ENCODE measurements around the gene OR4C3.
"Not testable (repeated sequence)": the region's sequence is repeated elsewhere in the genome, so short reads cannot be mapped to it uniquely, and the experiment has no call there.

OR4C3 gene

DNA sequence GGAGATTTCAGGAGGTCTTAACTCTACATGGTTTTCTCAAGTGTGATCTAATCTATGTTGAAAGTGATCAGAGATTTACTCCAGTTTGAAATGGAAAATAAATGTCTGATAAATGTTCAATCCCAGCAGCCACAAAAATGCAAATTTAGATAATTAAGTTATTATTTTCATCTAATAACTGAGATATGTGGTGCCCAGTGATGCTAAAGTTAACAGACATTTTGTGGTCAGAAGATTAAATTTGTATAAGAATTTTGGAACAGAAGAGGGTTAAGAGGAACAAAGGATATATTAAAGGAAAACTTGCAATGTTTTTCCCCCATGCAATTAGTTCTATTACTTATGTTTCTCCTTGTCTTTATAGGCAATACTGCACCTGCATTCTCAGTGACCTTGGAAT lies at the start of gene OR4C3:
Gene OR4C3, plus strand, starts transcription at position 301 of the 400 bp plus-strand sequence. CDS start 102 bp downstream, outside the sequence.
- DNase-seq = not testable (repeated sequence)

DNA sequence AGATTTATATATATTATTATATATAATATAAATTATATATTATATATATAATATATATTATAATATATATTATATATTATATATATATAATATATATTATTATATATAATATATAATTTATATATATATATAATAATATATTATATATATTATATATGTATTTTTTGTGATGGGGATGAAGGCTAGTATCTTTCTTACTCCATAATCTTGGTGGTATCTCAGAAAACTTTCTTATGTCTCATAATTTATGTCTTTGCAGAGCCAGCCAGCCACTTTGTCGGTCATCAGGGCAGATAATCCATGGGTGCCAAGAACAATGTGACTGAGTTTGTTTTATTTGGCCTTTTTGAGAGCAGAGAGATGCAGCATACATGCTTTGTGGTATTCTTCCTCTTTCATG lies 18.8 kb upstream of the OR4C3 start, which contains the start of gene OR4S1:
Gene OR4S1, plus strand, starts transcription at position 301 of the 400 bp plus-strand sequence. Its CDS starts 0 bp downstream, at position 301.
- no peak for DNase-seq

DNA sequence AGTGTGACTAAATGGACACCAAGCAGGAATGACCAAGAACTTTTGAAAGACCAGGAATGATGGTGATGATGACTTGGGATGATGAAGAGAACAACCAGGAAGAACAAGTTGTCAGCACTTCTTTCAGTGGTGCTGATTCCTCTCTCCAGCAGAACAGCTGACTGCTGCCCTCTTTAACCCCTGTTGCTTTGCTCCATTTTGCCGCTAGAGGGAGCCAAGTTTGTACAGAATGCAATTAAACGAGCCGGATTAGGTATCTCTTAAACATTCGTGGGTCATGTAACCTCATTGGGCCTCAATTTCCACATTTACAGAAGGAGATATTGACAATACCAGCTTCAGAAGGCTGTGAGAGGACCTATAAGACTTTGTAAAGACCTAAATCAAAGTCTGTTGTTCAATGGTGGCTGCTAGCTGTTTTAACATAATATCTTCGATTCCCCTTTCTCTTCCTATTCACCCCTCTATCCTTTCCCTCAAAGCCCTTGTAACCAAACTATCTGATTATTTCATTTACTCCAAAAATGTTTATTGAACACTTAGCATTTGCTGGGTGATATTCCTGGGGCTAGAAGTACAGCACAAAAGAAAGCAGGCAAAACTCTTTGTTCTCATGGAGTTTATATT lies 16.8 kb upstream of the OR4C3 start:
- DNase-seq = no peak

- DNase-seq = not testable (repeated sequence)
Observed at GRCh38 chr11:48313590-48313989, 11.1 kb upstream of the OR4C3 start.

GRCh38 chr11:48319813-48320212 lies 4.9 kb upstream of the OR4C3 start:
- not testable (repeated sequence) for DNase-seq

DNA sequence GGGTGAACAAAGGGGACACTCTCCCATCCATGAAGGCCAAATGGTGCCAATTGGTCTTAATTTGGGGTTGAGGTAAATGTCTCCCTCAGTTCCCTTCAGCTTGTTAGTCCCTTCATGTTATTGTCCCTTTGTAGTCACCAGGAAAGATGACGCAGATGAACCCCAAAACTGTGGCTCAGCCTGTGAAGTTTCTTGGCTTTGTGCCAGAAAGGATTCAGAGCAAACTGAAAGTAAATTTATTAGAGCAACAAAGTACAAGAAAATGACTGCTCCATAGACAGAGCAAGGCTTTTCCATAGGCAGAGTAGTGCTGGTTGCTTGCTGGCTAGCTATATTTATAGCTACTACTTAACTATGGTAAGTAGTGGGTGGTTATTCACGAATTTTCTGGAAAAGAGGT lies 16.7 kb downstream of the OR4C3 start:
- DNase-seq = no peak

DNA sequence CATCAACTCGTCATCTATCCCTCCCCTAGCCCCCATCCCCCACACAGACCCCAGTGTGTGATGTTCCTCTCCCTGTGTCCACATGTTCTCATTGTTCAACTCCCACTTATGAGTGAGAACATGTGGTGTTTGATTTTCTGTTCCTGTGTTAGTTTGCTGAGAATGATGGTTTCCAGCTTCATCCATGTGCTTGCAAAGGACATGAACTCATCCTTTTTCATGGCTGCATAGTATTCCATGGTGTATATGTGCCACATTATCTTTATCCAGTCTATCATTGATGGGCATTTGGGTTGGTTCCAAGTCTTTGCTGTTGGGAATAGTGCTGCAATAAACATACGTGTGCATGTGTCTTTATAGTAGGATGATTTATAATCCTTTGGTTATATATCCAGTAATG lies 17.8 kb downstream of the OR4C3 start:
- not testable (repeated sequence) for DNase-seq

DNA sequence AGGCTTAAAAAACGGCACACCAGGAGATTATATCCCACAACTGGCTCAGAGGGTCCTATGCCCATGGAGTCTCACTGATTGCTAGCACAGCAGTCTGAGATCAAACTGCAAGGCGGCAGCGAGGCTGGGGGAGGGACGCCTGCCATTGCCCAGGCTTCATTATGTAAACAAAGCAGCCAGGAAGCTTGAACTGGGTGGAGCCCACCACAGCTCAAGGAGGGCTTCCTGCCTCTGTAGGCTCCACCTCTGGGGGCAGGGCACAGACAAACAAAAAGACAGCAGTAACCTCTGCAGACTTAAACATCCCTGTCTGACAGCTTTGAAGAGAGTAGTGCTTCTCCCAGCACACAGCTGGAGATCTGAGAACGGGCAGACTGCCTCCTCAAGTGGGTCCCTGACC lies 21.6 kb downstream of the OR4C3 start:
- DNase-seq = not testable (repeated sequence)

DNA sequence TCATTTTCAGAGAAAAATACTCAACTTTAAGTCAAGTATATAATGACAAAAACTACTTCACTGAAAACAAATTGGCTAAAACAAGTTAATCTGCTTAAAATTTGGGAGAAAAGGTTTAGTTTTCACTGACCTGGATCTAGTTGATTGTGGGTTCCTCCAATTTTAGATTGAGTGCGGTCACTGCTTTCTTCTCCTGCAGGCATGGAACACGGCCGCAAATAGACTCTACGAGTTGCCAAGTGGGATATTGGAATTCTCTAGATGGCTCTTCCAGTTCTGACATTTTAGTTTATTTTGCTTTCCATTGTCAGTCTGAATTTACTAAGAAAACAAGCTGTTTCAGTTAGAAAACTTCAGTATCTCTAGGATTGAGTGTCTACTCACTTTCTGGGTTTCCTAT lies 29.3 kb downstream of the OR4C3 start:
- DNase-seq = no peak

DNA sequence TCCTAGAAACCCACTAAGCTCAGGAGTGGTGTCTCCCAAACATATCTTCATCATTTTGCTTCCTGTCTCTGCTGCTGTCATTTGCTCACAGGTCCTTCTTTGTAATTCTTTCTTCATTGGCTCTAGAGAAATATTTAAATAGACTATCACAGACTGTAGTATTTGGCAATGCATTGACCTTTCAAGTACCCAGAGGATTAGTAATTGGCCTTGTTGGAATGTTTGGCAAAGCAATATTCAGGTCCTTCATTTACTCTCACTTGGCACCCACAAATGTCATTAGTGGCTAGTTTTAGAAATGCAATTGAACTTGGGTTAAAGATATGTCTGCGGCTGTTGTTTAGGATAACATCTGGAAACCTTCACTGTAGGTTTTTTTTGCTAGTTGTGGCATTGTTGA lies 30.0 kb downstream of the OR4C3 start:
- DNase-seq = no peak

GRCh38 chr11:48361289-48361688 lies 36.6 kb downstream of the OR4C3 start:
- DNase-seq = not testable (repeated sequence)

DNA sequence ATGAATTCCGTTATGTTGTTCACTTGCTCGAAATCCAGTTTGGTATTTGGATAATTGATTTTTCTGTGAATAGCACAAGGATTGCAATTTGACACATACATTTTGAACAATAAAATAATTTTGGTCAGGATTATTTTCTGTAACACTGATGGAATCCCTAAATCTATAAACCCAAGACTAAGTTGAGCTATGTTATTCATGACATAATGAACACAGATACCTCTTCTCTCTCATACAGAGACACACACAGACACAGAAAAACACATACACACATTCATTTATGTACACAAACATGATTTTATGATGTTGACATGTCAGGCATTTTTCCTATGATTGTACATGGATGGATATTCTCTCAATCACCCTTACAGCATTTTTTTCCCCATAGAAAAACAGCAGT lies 41.6 kb downstream of the OR4C3 start, which contains the start of gene OR4C5:
Gene OR4C5, minus strand, starts transcription at position 101 of the 400 bp plus-strand sequence. Its CDS starts 0 bp downstream, at position 101.
- DNase-seq = no peak

Data from NCI-H1436 treated with DMSO at 0.1 percent for 48 hours (cell line).